Activated naive CD8-positive, alpha-beta T cell (primary cell): Measurements from ENCODE around the gene SLC35E2B.
"Not testable (repeated sequence)": the region's sequence is repeated elsewhere in the genome, so short reads cannot be mapped to it uniquely, and the experiment has no call there.

Experiments
- H3K27ac Mint-ChIP-seq: one replicate; pipeline ENCODE4 v1.8.0; 2021; ENCODE audit warnings: mixed read lengths
- H3K27me3 Mint-ChIP-seq: one replicate; pipeline ENCODE4 v1.8.0; 2021; ENCODE audit warnings: mixed read lengths
- H3K36me3 Mint-ChIP-seq: one replicate; pipeline ENCODE4 v1.8.0; 2021; ENCODE audit warnings: mixed read lengths
- H3K4me1 Mint-ChIP-seq: one replicate; pipeline ENCODE4 v1.8.0; 2021; ENCODE audit warnings: low read depth, mixed read lengths
- H3K4me3 Mint-ChIP-seq: one replicate; pipeline ENCODE4 v1.8.0; 2021; ENCODE audit warnings: mild to moderate bottlenecking, mixed read lengths
- H3K9me3 Mint-ChIP-seq: one replicate; pipeline ENCODE4 v1.8.0; 2021; ENCODE audit warnings: low read depth, mixed read lengths

Gene SLC35E2B

GRCh38 chr1:1689526-1689925, 3.1 kb downstream of the SLC35E2B start:
- not testable (repeated sequence) for H3K36me3 Mint-ChIP-seq, H3K4me3 Mint-ChIP-seq, H3K27me3 Mint-ChIP-seq, H3K9me3 Mint-ChIP-seq
- H3K27ac Mint-ChIP-seq = peak overlapping the region; percentile 10
- peaks cover 30% of the 10 kb centered on the region for H3K4me1 Mint-ChIP-seq

DNA sequence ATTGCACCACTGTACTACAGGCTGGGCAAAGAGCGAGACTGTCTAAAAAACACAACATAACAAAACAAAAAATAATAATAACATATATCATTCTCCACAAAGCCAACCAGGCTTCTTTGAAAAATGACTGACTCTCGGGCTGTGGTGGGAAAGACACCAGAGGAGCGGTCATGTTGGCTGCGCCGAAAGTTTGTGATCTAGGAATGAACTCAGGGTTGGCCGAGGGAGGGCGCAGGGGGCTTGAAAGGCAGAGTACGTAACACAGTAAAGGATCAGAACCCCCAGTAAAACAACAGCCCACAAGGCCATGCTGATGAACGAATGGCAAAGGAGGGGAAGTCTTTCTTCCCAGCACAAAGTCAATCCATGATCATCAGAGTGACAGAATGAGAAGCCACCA, 4.7 kb downstream of the SLC35E2B start:
- Mint-ChIP-seq H3K4me1 (peaks cover 37% of the 10 kb centered on the region), H3K4me3 (peak overlapping the region; percentile 27), H3K27ac (peak overlapping the region; percentile 84), H3K27me3 (no peaks in the 10 kb centered on the region), H3K9me3 (no peaks in the 10 kb centered on the region), H3K36me3 (peaks cover 3% of the 10 kb centered on the region)

DNA sequence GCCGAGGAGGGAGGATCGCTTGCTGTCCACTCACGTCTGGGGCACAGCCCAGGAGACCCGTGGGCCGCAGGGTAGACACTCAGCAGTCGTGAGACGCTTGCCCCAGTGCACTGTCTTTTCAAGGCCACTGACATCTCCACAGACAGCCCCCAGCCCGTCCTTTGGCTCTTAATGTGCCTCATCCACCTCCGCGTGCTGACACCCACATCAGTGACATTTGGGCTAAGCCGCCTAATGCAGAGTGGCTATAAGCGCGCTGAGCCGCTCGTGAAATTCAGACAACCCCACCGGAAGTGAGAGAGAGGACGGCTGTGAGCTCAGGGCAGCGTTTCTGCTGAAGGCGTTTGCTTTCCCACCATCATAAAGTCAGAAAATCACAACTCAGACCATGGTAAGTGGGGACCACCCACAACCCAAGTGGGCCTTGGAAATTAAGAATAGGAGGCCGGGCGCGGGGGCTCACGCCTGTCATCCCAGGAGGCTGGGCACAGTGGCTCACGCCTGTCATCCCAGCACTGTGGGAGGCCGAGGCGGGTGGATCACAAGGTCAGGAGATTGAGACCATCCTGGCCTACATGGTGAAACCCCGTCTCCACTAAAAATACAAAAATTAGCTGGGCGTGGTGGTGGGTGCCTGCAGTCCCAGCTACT, 8.4 kb downstream of the SLC35E2B start:
- Mint-ChIP-seq H3K27me3 (no peaks in the 10 kb centered on the region), H3K27ac (peak overlapping the region; percentile 16), H3K36me3 (peaks cover 3% of the 10 kb centered on the region), H3K4me3 (no peak overlapping the region), H3K4me1 (peaks cover 41% of the 10 kb centered on the region), H3K9me3 (no peaks in the 10 kb centered on the region)

GRCh38 chr1:1683104-1683905, 9.3 kb downstream of the SLC35E2B start:
- no peak overlapping the region for H3K4me3 Mint-ChIP-seq

GRCh38 chr1:1680912-1681273, 11.7 kb downstream of the SLC35E2B start:
- H3K4me3 Mint-ChIP-seq = peak overlapping the region; percentile 7
- peak overlapping the region; percentile 41 for H3K27ac Mint-ChIP-seq
- no peaks in the 10 kb centered on the region for H3K9me3 Mint-ChIP-seq
- peaks cover 43% of the 10 kb centered on the region for H3K4me1 Mint-ChIP-seq
- H3K27me3 Mint-ChIP-seq = no peaks in the 10 kb centered on the region
- H3K36me3 Mint-ChIP-seq = no peaks in the 10 kb centered on the region

More at GRCh38 chr1:1683104-1683905, 9.3 kb downstream of the SLC35E2B start:
- Mint-ChIP-seq H3K36me3 (peaks cover 3% of the 10 kb centered on the region), H3K27me3 (no peaks in the 10 kb centered on the region), H3K9me3 (no peaks in the 10 kb centered on the region), H3K4me1 (peaks cover 45% of the 10 kb centered on the region), H3K27ac (peak overlapping the region; percentile 16)

GRCh38 chr1:1680031-1680911, 12.3 kb downstream of the SLC35E2B start:
- H3K9me3 Mint-ChIP-seq = no peaks in the 10 kb centered on the region

GRCh38 chr1:1678581-1679380, 13.8 kb downstream of the SLC35E2B start:
- Mint-ChIP-seq H3K36me3 (no peaks in the 10 kb centered on the region), H3K27ac (peak overlapping the region; percentile 98), H3K9me3 (no peaks in the 10 kb centered on the region), H3K4me3 (peak overlapping the region; percentile 91), H3K27me3 (no peaks in the 10 kb centered on the region), H3K4me1 (peaks cover 40% of the 10 kb centered on the region)

More at GRCh38 chr1:1680031-1680911, 12.3 kb downstream of the SLC35E2B start:
- H3K36me3 Mint-ChIP-seq = no peaks in the 10 kb centered on the region
- H3K27ac Mint-ChIP-seq = no peak overlapping the region
- peaks cover 40% of the 10 kb centered on the region for H3K4me1 Mint-ChIP-seq
- peak overlapping the region; percentile 7 for H3K4me3 Mint-ChIP-seq
- H3K27me3 Mint-ChIP-seq = no peaks in the 10 kb centered on the region

- H3K36me3 Mint-ChIP-seq = no peaks in the 10 kb centered on the region
- peaks cover 33% of the 10 kb centered on the region for H3K4me1 Mint-ChIP-seq
- no peaks in the 10 kb centered on the region for H3K9me3 Mint-ChIP-seq
- no peaks in the 10 kb centered on the region for H3K27me3 Mint-ChIP-seq
- H3K4me3 Mint-ChIP-seq = peak overlapping the region; percentile 91
- peak overlapping the region; percentile 98 for H3K27ac Mint-ChIP-seq
Observed at GRCh38 chr1:1677718-1678580, 14.6 kb downstream of the SLC35E2B start.

- not testable (repeated sequence) for H3K4me3 Mint-ChIP-seq, H3K27me3 Mint-ChIP-seq, H3K27ac Mint-ChIP-seq, H3K36me3 Mint-ChIP-seq, H3K9me3 Mint-ChIP-seq
- peaks cover 28% of the 10 kb centered on the region for H3K4me1 Mint-ChIP-seq
Observed at GRCh38 chr1:1676087-1676486, 16.5 kb downstream of the SLC35E2B start.

DNA sequence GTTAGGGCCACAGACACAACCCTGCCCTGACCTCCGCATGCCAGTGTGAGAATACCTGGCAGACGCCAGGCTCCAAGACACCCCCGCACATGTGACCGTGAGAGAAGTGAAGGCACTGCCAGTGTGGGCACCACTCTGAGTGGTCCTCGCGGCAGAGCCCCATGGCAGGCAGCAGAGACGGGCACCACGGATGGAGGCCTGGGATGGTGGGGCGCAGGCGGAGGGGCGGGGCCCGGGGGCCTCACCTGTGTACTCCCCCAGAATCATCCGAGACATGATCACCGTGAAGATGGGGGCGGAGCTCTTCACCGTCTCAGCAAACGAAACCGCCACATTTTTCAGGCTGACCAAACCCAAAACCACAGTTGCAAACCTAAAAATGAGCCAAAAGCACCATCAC, 17.4 kb downstream of the SLC35E2B start:
- not testable (repeated sequence) for H3K9me3 Mint-ChIP-seq, H3K27ac Mint-ChIP-seq, H3K4me3 Mint-ChIP-seq, H3K27me3 Mint-ChIP-seq, H3K36me3 Mint-ChIP-seq
- peaks cover 27% of the 10 kb centered on the region for H3K4me1 Mint-ChIP-seq

- peaks cover 27% of the 10 kb centered on the region for H3K4me1 Mint-ChIP-seq
- H3K36me3 Mint-ChIP-seq, H3K9me3 Mint-ChIP-seq, H3K4me3 Mint-ChIP-seq, H3K27me3 Mint-ChIP-seq: not testable (repeated sequence)
- H3K27ac Mint-ChIP-seq = peak overlapping the region; percentile 28
Observed at GRCh38 chr1:1674806-1675205, 17.8 kb downstream of the SLC35E2B start.

DNA sequence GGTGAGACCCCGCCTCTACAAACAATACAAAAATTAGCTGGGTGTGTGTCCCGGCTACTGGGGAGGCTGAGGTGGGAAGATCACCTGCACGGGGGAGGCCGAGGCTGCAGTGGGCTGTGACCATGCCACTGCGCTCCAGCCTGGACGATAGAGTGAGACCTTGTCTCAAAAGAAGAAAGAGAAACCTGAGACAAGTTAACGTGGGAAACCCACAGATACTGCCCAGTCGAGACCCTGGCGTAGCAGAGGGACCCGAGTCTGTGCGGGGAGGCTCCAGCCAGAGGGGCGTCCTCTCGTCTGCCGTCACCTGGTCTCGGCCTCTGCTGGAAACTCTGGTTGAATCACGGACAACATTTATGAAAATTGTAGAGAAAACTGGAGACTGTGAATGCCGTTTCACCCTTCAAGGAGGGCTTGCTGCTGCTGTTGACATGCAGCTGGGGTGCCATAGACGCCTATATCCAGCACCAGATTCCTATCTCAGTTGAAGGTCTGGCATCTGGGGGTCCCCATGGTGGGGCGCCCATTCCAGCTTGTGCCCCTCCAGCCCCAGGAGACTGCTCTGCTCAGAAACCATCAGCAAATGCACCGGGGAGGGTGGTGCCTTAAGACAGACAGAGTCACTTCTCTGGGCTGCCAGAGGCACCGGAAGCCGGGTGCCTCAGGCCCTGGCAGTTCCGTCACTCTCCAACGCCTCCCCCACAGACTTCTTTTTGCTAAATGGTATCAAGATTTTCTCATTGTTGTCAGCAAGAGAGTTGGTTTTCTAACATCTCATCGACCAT, 20.2 kb downstream of the SLC35E2B start:
- no peak overlapping the region for H3K4me3 Mint-ChIP-seq
- H3K27ac Mint-ChIP-seq = no peak overlapping the region
- no peaks in the 10 kb centered on the region for H3K27me3 Mint-ChIP-seq
- no peaks in the 10 kb centered on the region for H3K36me3 Mint-ChIP-seq
- H3K4me1 Mint-ChIP-seq = peaks cover 6% of the 10 kb centered on the region
- H3K9me3 Mint-ChIP-seq = no peaks in the 10 kb centered on the region
